Activated T-cell treated with anti-CD3 and anti-CD28 coated beads for 24 hours (primary cell): ENCODE measurements around the gene GRAMD2A.

ENCODE experiments used
- DNase-seq: peaks from one replicate; pipeline ENCODE4 v3.0.0-alpha.2; 2020; ENCODE audit warnings: low read depth

GRAMD2A gene

GRCh38 chr15:72168131-72168807 lies 29.3 kb downstream of the GRAMD2A start:
- DNase-seq: no peak

GRCh38 chr15:72167445-72167844 lies 30.1 kb downstream of the GRAMD2A start:
- DNase-seq: no peak

GRCh38 chr15:72166716-72167417 lies 30.7 kb downstream of the GRAMD2A start:
- DNase-seq: no peak

GRCh38 chr15:72163719-72164118 lies 33.9 kb downstream of the GRAMD2A start:
- no peak for DNase-seq

- no peak for DNase-seq
Measured at GRCh38 chr15:72162569-72162968, 35.0 kb downstream of the GRAMD2A start.

- no peak for DNase-seq
Measured at GRCh38 chr15:72161361-72162132, 36.0 kb downstream of the GRAMD2A start.

GRCh38 chr15:72160696-72161245 lies 36.8 kb downstream of the GRAMD2A start:
- no peak for DNase-seq

- no peak for DNase-seq
Measured at GRCh38 chr15:72156928-72157327, 40.7 kb downstream of the GRAMD2A start.

- DNase-seq: peak; percentile 74
Measured at GRCh38 chr15:72155635-72156616, 41.7 kb downstream of the GRAMD2A start.

GRCh38 chr15:72155003-72155621 lies 42.5 kb downstream of the GRAMD2A start:
- DNase-seq: no peak

GRCh38 chr15:72154316-72154715 lies 43.3 kb downstream of the GRAMD2A start:
- DNase-seq: no peak

- no peak for DNase-seq
Measured at GRCh38 chr15:72153269-72154000, 44.2 kb downstream of the GRAMD2A start.

- no peak for DNase-seq
Measured at GRCh38 chr15:72147418-72147817, 50.2 kb downstream of the GRAMD2A start.

GRCh38 chr15:72146934-72147333 lies 50.7 kb downstream of the GRAMD2A start:
- no peak for DNase-seq

GRCh38 chr15:72146221-72146620 lies 51.4 kb downstream of the GRAMD2A start:
- DNase-seq: no peak

- DNase-seq: no peak
Measured at GRCh38 chr15:72141171-72142084, 56.2 kb downstream of the GRAMD2A start.

GRCh38 chr15:72140088-72140487 lies 57.5 kb downstream of the GRAMD2A start:
- no peak for DNase-seq

- DNase-seq: no peak
Measured at GRCh38 chr15:72139667-72140066, 57.9 kb downstream of the GRAMD2A start.
